Activated naive CD4-positive, alpha-beta T cell treated with anti-CD3 and anti-CD28 coated beads, Interleukin-2, amount 50 U/mL, for 16 hours (primary cell): ENCODE measurements around the gene COL4A4.
"Not testable (repeated sequence)": the region's sequence is repeated elsewhere in the genome, so short reads cannot be mapped to it uniquely, and the experiment has no call there.

ENCODE experiments used
- DNase-seq: peaks from one replicate; pipeline ENCODE4 v3.0.0-alpha.2; 2020

The COL4A4 gene

GRCh38 chr2:227106845-227107759 lies 56.9 kb downstream of the COL4A4 start:
- peak; percentile 18 for DNase-seq

- no peak for DNase-seq
These were observed 60.4 kb downstream of the COL4A4 start for GRCh38 chr2:227103583-227103982.

- no peak for DNase-seq
These were observed 64.7 kb downstream of the COL4A4 start for GRCh38 chr2:227099340-227099739.

DNA sequence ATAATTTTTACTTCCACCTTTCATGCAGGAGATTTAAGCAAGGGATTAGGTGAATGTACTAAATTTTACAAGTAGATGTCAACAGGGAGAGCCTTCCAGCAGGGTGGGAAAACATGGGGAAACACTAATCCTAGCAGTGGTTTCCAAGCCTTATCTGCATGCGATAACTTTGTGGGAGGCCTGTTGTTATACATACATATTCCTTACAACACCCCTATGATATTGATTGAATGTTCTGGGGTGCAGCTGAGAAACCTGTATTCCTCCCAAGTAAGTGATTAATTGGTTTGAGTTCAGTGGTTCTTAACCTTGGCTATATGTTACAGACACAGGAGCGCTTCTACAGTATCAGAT lies 65.9 kb downstream of the COL4A4 start:
- no peak for DNase-seq

- DNase-seq, result no peak
These were observed 66.4 kb downstream of the COL4A4 start for GRCh38 chr2:227097495-227098161.

DNA sequence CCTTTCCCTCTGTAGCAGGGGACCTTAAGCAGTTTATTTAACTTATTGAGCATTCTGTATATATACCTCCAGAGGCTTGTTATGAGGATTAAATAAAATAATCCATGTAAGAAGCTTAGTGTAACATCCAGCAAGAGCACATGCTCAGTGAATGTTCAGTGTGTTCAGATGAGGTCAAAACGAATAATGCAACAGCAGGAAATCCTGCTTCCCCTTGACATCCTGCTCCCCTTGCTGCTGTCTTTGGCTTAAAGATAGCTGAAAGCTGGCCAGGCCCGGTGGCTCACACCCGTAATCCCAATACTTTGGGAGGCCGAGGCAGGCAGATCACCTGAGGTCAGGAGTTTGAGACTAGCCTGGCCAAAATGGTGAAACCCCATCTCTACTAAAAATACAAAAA lies 68.7 kb downstream of the COL4A4 start:
- DNase-seq, result no peak

DNA sequence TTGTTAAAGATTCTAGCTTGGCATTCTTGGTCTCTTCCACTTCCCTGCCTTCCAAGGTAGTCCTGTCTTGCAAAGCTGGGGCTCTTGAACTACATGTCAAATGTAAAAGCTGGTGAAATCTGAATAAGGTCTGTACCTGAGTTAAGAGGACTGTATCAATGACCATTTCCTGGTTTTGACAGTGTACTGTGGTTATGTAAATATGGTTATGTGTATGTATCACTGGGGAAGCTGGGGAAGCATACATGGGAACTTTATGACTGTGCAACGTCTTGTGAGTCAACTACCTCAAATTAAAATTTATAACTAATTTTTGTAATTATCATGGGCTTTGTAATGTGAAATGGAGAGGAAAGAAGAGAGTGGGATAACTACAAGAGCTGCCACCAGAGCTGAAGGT lies 81.7 kb downstream of the COL4A4 start:
- DNase-seq, result no peak

GRCh38 chr2:227079726-227080125 lies 84.3 kb downstream of the COL4A4 start:
- DNase-seq, result no peak

DNA sequence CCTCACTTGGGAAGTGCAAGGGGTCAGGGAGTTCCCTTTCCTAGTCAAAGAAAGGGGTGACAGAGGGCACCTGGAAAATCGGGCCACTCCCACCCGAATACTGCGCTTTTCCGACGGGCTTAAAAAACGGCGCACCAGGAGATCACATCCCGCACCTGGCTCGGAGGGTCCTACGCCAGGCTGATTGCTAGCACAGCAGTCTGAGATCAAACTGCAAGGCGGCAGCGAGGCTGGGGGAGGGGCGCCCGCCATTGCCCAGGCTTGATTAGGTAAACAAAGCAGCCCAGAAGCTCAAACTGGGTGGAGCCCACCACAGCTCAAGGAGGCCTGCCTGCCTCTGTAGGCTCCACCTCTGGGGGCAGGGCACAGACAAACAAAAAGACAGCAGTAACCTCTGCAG lies 98.9 kb downstream of the COL4A4 start:
- DNase-seq, result not testable (repeated sequence)

DNA sequence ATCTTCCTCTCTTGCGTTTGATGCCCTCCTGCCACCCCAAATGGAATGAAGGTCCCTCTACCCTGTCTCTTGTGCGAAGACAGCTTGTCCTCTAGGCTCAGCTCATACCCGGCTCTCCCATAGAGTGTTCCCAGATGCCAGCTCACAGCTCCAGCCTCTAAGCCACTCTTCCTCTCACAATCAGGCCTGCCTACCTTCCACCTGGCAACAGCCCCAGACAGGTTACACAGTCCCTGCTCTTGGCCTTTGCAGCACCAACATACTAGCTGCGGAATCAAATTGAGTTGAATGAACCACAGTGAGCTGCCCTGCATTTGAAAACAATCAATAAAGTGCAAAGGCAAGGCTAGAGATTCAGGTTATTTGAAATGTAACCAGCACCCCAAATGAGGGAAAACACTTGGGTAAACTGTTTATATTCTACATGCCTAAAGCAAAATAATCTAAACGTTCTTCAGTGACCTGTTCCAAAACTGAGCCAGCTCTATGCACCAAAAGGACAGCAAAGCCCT lies 105.1 kb downstream of the COL4A4 start:
- DNase-seq, result no peak

DNA sequence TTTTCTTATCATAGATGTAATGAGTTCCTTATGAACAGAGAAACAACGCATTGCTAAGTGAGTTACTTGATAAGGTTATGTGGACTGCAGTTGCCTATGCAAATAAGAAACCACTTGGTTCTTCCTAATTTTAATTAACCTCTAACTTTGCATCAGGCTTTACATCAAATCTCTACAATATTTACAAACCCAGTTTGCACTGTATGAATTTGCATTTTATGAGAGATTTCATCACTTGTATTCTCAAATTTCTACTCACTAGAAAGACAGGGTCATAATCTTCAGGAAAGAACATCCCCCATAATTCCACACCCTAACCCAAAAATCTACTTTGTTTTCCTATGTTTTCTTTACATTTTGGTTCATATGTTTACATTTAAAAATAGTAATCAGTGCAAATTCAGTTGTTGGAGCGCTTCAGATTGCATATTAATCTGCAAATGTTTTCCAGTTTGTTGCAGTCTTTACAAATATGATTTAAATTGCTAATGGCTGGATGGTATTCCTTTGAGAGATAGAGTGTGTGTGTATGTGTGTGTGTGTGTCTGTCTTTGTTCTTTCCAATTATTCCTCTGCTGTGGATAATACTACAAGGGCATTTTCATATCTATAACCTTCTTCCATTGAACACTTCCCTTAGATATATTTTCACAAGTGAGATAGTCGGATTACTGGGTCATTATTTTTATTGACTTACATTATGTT lies 106.1 kb downstream of the COL4A4 start:
- no peak for DNase-seq

DNA sequence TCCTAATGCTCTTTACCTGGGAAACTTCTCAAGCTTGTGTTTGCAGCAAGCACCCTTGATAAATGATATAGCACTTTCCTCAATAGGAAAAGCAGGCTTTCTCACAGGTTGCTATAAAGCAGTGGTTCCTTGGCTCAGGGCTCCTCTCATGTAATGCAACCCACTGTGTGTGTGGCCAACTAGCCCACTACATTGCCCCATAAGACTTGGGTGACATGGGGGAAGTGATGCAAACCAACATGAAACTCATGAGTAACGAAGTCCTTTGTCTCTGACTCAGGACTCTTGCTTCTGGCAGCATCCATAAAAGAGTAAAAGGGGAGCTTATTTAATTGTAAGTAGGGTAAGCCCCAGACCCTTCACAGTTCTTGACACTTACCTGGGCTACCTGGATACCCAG lies 106.9 kb downstream of the COL4A4 start:
- DNase-seq, result no peak

- no peak for DNase-seq
These were observed 110.0 kb downstream of the COL4A4 start for GRCh38 chr2:227054006-227054405.

GRCh38 chr2:227052879-227053278 lies 111.1 kb downstream of the COL4A4 start:
- no peak for DNase-seq

DNA sequence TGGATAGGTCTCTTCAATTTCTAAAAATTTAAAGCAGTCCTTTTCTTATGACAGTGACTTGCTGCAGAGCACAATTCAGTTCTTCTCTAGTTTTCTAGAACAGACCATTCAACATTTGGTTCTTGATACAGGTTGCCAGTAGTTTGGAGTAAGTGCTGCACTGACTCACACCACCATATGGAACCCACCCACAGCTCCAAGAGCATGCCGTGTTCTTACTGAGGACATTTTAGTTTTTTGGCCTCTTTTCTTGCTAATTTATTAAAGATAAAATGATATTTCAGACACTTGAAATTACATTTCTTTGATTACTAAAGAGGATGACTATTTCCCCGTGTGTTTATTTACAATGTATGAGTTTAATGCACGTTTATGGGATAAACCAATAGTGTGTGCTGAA lies 120.0 kb downstream of the COL4A4 start:
- DNase-seq, result no peak

- no peak for DNase-seq
These were observed 125.3 kb downstream of the COL4A4 start for GRCh38 chr2:227038550-227039189.

- no peak for DNase-seq
These were observed 127.5 kb downstream of the COL4A4 start for GRCh38 chr2:227036527-227036926.

DNA sequence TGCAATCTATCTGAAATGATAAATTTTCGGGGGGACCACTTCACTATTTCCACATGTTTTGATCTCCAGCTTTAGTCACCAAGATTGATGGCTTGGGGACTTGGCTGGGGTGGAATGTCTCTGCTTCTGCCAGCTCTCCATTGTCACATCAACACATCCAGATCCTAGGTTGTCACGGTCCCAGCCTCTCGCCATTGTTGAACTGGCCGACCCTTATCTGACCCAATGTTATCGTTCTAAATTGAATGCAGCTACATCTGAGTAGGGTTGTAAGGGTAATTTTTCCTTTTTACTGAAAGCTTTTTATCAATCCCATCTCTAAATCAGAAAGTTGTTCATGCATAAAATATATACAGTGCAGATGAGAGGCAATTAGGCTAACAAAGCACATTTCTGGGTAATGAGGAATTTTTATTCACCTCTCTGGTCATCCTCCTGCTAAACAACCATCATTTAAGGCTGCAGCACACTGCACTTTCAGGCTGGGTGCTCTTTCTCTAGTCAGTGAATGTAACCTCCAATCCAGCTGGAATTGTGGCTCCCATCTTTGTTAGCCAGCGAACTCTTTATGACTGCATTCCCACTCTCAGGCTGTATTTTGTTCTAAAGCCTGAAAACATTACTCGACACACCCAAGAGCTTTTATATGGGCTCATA lies 128.2 kb downstream of the COL4A4 start:
- no peak for DNase-seq

DNA sequence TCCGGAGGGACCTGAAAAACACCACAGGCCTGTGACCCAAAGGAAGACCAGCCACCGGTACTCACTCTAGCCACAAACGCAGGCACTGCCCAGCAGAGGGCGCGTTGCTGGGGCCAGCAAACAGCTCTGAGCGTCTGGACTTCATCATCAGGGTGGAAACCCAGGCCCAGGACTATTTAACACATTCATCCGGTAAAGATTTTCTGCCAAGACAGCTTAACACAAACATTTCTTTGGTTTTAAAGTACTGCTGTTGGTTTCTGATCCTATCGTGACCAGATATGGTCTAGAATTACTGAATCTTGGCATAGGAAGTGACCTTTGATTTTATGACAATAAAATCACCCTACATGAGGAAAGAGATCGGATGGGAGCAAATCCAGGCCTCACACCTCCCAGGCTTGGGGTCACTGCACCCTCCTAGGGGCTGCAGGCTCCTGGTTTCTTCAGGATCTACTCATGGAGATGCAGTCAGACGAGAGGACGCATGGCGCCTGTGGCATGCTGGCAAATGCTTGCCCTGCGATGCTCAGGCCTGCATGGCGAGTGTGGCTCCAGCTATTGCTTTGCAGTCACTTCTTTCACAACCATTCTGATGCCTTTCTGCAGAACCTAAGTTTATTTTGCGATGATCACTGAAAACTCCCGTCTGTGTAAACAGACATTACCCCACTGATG lies 130.4 kb downstream of the COL4A4 start:
- DNase-seq, result peak; percentile 21

DNA sequence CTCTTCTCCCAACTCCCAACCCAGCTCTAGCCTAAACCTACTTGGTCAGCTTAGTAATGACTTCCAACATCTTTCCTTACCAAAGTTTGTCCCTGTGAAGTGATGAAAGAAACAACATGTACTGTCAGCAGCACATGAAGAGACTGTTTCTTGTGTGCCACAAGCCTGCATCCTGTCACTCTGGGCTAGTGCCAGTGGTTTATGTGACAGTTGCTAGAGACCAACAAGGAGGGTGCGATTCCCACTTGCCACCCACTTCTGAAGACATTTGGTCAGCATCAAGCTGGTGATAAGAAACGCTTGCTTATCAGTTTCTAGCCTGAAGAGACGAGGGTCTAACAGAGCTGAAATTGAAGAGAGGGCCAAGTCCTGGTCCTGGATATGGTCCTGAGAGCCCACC lies 132.6 kb downstream of the COL4A4 start:
- no peak for DNase-seq

- DNase-seq, result no peak
These were observed 133.2 kb downstream of the COL4A4 start for GRCh38 chr2:227030789-227031188.
